Testis (tissue), 3 donors: ENCODE results near the gene ZYX. TPM values are rescaled to one million over a fixed set of nuclear protein-coding genes. Genes with fewer than 3 reads are reported as not detected.
"Not testable (repeated sequence)": the region's sequence is repeated elsewhere in the genome, so short reads cannot be mapped to it uniquely, and the experiment has no call there.

ENCODE experiments used
- DNase-seq: peaks from one replicate; pipeline ENCODE4 v3.0.0-alpha.2; 2019
- H3K27ac ChIP-seq, 2 donors: fragments of 200-600 bp; sonication (generic); one replicate each; pipeline ENCODE4 v1.5.1; 2019
- H3K27me3 ChIP-seq: fragments of 200-600 bp; sonication (generic); one replicate; pipeline ENCODE4 v1.5.1; 2019
- H3K36me3 ChIP-seq: fragments of 200-600 bp; sonication (generic); one replicate; pipeline ENCODE4 v1.5.1; 2017; ENCODE audit warnings: low read depth; ENCODE audit errors: missing control alignments
- H3K4me1 ChIP-seq: fragments of 200-600 bp; sonication (generic); one replicate; pipeline ENCODE4 v1.5.1; 2019
- H3K4me3 ChIP-seq, 2 donors: fragments of 200-600 bp; sonication (generic); one replicate each; pipeline ENCODE4 v1.5.1; 2017 to 2019
- H3K9me3 ChIP-seq: fragments of 200-600 bp; sonication (generic); one replicate; pipeline ENCODE4 v1.5.1; 2017
- CTCF ChIP-seq, 3 experiments: fragments of 450-650 bp in 2 of 3; fragments of 200-600 bp in 1 of 3; sonication (generic) in 1 of 3; IDR thresholded peaks; one replicate each; pipeline ENCODE4 v1.5.1; 2016 to 2019; ENCODE audit warnings: antibody characterized with exemption in 3 of 3, mild to moderate bottlenecking in 2 of 3, moderate library complexity in 1 of 3
- POLR2A ChIP-seq: fragments of 450-650 bp; IDR thresholded peaks from one replicate; pipeline ENCODE4 v1.6.1; 2017; ENCODE audit warnings: antibody characterized with exemption, mild to moderate bottlenecking, moderate library complexity
- WGBS, 2 donors: methylation state at CpG; one replicate each; pipeline ENCODE4 v1.1.5; 2018; 5-methylcytosine and 5-hydroxymethylcytosine counted together
- intact Hi-C: fragments of 100-400 bp; cut with DNase I; formaldehyde crosslinking; loops from one replicate; pipeline ENCODE4 v1.15.1; 2023; ENCODE audit warnings: low total_unique reads
- polyA plus RNA-seq: library from polyadenylated mRNA; stranded (reverse); fragments of 350-450 nt; fragmentation: Illumina TruSeq; extraction: RNeasy Lipid Tissue Mini Kit (QIAGEN cat#74804); gene quantifications from one replicate; pipeline ENCODE4 v1.2.3, GENCODE V29; 2014; ENCODE audit warnings: low read depth, low replicate concordance; ENCODE audit not compliant: insufficient read depth
- total RNA-seq, 2 donors: library from RNA; depleted of rRNA; stranded (reverse); fragments of >200 nt; gene quantifications; one replicate each; pipeline ENCODE4 v1.2.3, GENCODE V29; 2016

Gene ZYX
- total and polyA plus RNA-seq, 3 donors from 2014 or later = 164 to 222 (median 190) TPM

GRCh38 chr7:143419880-143420279 lies 38.7 kb downstream of the ZYX start:
- WGBS, 2 donors = 39 to 42% methylated on average over 4 of the region's 4 CpGs
- no peaks in the 10 kb centered on the region for H3K4me1 ChIP-seq
- H3K27ac ChIP-seq = no peak overlapping the region
- intact Hi-C loops = loop anchor here (10.0 kb wide), 1 partner anchor 185 kb away; no protein-coding TSS in a partner anchor
- no peak for DNase-seq
- H3K27me3 ChIP-seq = no peaks in the 10 kb centered on the region
- H3K36me3 ChIP-seq = no peaks in the 10 kb centered on the region
- TF ChIP-seq CTCF (IDR thresholded peaks at IDR 0.05) (no peak), POLR2A (no peak)
- no peaks in the 10 kb centered on the region for H3K9me3 ChIP-seq
- H3K4me3 ChIP-seq = no peak overlapping the region

- H3K27ac ChIP-seq, DNase-seq, H3K9me3 ChIP-seq, H3K4me1 ChIP-seq, H3K27me3 ChIP-seq, intact Hi-C loops, H3K36me3 ChIP-seq, H3K4me3 ChIP-seq: not testable (repeated sequence)
- 57 to 60% methylated on average over 3 of the region's 3 CpGs for WGBS, 2 donors
These were observed 39.5 kb downstream of the ZYX start for GRCh38 chr7:143420624-143421023.

GRCh38 chr7:143422033-143422432 lies 40.9 kb downstream of the ZYX start:
- DNase-seq = no peak
- no peaks in the 10 kb centered on the region for H3K9me3 ChIP-seq
- H3K4me1 ChIP-seq = no peaks in the 10 kb centered on the region
- no peak for TF ChIP-seq POLR2A
- no peak for TF ChIP-seq CTCF (IDR thresholded peaks at IDR 0.05)
- H3K27me3 ChIP-seq = no peaks in the 10 kb centered on the region
- H3K36me3 ChIP-seq = no peaks in the 10 kb centered on the region
- H3K4me3 ChIP-seq = no peak overlapping the region
- no peak overlapping the region for H3K27ac ChIP-seq
- intact Hi-C loops = no loop called here
- 88 to 93% methylated on average over 3 of the region's 3 CpGs for WGBS, 2 donors

- H3K27ac ChIP-seq, DNase-seq, H3K36me3 ChIP-seq, intact Hi-C loops, H3K9me3 ChIP-seq, H3K27me3 ChIP-seq, H3K4me1 ChIP-seq: not testable (repeated sequence)
- WGBS, 2 donors = 70 to 74% methylated on average over 11 to 33 of the region's 34 CpGs
- H3K4me3 ChIP-seq = peak overlapping the region in 1 of 2 donors; percentile 33
These were observed 43.3 kb downstream of the ZYX start for GRCh38 chr7:143424476-143424875.

- Histone ChIP-seq H3K4me1 (no peaks in the 10 kb centered on the region), H3K27me3 (no peaks in the 10 kb centered on the region), H3K36me3 (no peaks in the 10 kb centered on the region), H3K9me3 (no peaks in the 10 kb centered on the region), H3K4me3 (no peak overlapping the region), H3K27ac (no peak overlapping the region)
- DNase-seq = no peak
- intact Hi-C loops = no loop called here
- 68 to 79% methylated on average over 2 of the region's 2 CpGs for WGBS, 2 donors
- no peak for TF ChIP-seq CTCF (IDR thresholded peaks at IDR 0.05)
- TF ChIP-seq POLR2A = no peak
These were observed 45.5 kb downstream of the ZYX start for GRCh38 chr7:143426479-143427142.
